HG02840 (cell line): ENCODE measurements around the gene CUX1.

ENCODE experiments used
- ATAC-seq: cut with Tn5 transposase; IDR thresholded peaks from one replicate; pipeline ENCODE4 v1.9.1; 2021; ENCODE audit warnings: mild to moderate bottlenecking, moderate library complexity, moderate number of reproducible peaks; ENCODE audit not compliant: unreplicated experiment, low FRiP score

The CUX1 gene

DNA sequence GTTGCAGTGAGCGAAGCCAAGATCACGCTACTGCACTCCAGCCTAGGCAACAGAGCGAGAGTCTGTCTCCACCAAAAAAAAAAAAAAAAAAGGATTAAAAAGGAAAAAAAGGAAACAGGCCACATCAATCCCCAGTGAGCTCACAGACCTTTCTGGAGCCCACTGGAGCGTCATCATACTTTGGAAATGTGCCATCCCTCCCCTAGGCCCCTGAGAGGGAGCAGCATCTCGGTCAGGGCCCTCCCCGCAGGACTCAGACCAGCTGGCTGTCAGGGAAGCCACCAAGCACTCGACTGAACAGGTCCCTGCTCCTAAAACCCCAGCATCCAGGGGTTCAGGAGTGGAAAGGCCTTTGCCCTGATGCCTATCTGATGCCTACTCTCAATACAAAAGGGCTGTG is 371.3 kb downstream of the CUX1 start:
- ATAC-seq, result no peak

DNA sequence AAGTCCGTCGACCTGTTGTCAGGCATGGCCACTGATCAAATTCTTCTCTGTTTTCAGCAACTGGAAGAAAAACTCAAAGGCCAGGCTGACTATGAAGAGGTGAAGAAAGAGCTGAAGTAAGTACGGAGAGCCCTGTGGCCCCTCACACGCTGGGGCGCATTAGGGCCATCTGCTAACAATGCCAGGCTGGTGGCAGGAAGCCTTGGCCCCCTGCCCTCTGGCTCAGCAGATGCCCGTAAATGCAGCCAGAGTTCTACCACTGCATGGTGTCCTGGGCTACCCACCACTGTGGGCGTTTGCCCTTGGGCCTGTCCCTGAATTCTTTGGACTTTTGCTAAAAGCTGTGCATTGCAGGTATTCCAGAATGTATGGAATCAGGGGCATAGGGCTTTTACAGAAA is 372.3 kb downstream of the CUX1 start:
- ATAC-seq, result no peak

DNA sequence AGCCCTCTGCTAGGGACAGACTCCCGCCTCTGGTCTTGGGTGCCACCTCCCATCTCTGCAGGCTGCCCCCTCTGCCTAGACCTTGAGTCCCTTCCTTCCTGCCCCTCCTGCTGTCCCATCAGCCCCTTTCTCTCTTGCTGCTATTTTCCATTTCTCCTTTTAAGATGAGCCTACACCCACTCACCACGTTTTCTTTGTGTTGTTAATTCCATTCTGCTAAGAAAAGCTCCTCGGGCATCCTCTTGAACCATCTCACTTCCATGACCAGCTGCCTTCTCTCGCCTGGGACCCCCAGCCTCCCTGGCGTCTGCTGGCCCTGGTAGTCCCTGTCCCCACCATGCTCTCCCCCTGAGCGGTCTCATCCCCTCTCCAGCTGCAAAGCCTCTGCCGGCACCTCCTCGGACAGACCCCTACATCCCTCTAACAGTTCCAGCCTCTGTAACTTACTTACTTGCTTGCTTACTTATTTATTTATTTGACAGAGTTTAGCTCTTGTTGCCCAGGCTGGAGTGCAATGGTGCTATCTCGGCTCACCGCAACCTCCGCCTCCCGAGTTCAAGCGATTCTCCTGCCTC is 373.4 kb downstream of the CUX1 start:
- no peak for ATAC-seq

DNA sequence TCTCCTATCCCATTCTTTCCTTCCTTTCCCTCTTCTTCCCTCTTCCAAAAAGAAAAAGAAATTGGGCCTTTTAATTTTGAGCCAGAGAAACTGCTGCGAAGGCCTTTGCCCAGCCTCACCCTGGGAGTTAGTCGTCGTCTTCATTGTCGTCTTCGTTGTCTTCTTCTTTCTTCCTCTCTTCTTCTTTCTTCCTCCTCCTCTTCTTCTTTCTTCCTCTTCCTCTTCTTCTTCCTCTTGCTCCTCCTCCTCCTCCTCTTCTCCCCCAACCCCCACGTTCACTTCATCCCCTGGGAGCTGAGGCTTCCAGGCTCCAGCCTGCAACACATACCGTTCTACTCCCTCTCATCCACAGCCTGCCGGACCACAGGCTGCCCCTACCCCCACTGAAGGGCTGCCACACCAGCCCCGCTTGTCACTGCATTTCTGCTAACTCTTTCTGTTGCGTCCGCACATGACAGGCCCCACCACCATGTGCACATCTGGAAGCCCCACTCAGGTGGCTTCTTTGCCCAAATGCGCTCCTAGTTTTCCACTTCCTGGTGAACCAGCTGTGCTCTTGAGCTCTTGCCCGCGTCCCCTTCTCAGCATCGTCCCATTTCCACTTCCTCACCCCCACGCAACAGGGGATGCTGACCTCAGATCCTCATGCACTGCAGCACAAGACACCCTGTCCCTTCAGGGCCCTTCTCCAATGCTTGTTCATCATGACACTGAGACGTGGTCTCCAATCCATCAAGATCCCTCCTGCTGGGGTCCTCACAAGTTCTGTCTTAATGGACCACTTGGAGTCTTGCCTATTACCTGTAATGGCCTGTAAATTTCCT is 374.3 kb downstream of the CUX1 start:
- no peak for ATAC-seq

DNA sequence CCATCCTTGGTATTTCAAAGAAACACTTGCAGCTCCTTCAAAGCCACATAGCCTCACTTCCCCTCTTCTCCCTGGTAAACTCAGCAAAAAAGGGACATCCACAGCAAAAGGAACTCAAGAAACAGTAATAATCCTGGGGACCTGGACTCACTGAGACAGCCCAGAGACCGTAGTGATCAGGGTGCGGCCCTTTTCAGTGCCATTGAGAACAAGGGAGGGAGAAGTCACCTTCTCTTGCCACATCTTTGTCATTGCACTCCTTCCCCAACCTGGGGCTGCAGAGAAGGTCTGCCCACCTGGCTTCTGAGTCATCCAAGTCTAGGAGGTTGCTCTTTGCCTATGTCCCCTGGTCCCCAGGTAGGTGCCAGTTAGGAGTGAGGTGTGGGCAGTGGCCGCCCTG is 375.4 kb downstream of the CUX1 start:
- no peak for ATAC-seq

DNA sequence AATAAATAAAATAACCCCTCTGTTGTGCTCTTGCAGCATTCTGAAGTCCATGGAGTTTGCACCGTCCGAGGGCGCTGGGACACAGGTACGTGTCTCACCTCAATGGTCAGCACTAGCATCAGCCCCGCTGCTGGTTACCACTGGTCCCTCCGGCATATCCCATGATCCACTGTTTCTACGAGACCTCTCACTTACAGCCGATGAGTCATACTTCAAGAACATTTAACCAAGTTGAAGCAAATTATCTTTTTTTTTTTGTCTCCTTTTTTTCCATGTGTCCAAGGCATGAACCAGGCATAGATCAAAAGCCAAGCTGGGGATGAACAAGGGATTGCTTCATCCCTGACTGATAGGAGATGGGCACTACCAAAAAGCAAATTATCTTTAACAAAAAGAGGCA is 376.4 kb downstream of the CUX1 start:
- no peak for ATAC-seq

DNA sequence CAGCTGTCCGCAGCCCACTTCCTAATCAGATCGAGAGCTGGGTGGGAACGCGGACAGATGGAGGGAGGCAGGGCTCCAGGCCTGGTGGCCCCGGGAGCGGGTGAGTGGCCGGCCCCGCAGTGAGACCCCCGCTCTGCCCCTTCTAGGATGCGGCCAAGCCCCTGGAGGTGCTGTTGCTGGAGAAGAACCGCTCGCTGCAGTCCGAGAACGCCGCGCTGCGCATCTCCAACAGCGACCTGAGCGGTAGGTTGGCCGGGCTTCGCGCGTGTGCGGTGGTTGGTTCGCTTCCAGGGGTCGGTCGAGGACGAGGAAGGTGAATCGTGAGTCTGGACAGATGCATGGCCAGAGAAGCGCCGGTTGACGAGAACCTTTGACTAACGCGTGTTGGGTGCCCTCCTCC is 377.9 kb downstream of the CUX1 start:
- no peak for ATAC-seq

DNA sequence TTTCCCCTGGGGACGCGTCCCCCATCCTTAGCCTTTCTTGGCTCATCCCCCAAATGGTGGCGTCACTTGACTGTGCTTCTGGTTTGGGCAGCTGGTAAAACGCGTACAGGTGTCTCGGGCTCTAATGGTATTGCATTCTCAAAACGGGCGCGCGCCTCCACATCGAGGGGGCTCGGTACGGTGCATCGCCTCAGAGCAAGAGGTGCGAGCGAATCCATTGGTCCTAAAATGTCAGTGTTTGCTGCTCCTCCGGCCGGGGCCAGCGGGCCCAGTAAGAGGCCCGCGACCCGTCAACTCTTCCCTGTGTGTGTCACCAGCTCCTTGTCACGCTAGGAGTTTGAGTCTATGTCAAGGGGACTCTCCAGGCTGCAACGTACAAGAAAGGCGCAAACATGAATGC is 378.6 kb downstream of the CUX1 start:
- ATAC-seq, result no peak

DNA sequence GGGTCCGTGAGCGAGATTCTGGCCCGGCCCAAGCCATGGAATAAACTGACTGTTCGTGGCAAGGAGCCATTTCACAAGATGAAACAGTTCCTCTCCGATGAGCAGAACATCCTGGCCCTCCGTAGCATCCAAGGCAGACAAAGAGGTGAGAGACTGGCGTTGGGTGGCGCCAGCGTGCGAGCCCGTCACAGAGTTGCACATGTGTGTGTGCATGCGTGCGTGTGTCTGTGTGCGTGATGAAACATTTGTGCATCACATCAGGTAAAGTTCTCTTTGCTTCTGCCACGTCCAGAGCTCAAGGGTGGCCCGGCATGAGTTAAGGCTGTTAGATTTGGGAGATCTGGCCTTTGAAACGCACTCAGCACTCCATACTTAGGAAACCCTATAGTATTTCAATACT is 379.7 kb downstream of the CUX1 start:
- ATAC-seq, result no peak

DNA sequence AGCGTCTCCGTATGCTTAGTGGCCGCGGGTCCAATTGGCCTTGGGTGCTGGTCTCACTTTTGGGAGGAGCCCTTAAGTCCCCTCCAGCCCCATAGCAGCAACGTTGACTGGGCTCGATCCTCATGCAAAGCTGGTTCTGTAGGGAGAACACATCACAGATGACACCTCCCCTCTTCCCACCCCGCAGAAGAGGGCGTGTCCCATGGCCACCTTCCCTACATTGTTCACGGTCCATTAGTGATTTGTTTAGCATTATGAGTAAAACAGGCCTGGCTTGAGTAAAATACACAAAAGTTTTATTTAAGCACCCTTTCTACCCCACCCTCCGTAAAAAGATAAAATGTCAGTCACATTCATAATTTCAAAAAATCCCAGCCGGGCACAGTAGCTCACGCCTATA is 380.2 kb downstream of the CUX1 start:
- no peak for ATAC-seq

DNA sequence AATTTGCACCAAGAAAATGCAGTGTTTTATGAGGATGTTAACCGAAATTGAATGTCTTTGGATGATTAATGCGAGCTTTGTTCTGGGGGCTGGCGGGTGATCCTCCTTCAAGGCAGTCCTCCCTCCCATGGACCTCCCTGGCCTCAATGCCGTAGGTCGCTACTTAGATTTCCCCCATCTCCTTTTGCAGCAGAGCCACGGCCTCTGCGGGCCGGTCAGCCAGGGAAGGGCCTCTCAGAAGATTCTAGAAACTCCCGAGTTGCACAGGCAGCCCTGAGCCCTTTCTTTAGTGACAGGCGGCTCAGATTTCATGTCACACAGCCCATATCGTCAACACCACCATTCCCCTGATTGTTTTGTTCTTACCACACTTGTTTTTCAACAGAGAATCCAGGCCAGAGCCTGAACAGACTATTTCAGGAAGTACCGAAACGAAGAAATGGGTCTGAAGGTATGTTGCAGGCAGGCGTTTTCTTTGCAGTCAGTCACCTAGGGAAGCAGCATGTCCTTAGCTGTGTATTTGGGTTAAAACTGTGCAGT is 381.1 kb downstream of the CUX1 start:
- ATAC-seq, result no peak

DNA sequence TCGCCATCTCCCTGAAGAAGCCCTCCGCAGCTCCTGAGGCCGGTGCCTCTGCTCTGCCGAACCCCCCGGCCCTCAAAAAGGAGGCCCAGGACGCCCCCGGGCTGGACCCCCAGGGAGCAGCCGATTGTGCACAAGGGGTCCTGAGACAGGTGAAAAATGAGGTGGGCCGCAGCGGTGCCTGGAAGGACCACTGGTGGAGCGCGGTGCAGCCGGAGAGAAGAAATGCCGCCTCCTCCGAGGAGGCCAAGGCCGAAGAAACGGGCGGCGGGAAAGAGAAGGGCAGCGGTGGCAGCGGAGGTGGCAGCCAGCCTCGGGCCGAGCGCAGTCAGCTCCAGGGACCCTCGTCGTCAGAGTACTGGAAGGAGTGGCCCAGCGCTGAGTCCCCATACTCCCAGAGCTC is 384.1 kb downstream of the CUX1 start:
- ATAC-seq, result no peak

DNA sequence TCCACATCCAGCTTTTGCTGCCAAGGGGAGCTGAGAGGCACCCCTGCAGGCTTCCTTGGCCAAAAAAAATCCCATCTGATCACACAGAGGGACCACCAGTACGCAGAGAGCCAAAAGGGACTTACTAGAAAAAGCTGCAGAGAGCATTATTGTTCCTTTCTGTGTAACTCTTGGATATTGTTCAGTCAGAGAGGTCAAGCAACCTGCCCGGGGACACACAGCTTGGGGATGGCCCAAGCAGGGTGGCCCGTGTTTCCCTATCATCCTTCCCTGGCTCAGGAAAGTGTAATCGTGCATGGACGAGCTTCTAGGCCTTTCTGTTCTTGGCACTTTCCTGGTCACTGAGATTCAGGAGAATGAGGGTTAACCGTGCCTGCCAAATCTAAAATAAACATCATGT is 385.1 kb downstream of the CUX1 start:
- no peak for ATAC-seq

DNA sequence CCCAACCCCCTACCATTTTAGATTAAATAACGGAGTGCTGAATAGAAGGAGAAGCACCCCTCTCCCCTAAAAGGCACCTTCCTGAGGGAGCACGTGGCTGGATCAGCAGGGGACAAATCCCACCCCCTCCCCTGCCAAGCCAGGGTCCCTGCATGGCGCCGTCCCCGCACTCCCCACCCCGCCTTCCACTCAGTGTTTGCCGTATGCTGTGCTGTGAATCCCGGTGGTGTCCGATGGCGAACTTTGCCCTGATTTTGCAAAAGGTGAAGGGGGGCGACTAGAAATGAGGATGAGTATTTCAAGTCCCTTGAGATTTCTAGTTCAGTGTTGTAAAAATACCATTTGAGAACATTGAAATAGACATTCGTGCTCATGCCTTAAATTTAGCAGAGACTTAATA is 385.8 kb downstream of the CUX1 start:
- no peak for ATAC-seq

DNA sequence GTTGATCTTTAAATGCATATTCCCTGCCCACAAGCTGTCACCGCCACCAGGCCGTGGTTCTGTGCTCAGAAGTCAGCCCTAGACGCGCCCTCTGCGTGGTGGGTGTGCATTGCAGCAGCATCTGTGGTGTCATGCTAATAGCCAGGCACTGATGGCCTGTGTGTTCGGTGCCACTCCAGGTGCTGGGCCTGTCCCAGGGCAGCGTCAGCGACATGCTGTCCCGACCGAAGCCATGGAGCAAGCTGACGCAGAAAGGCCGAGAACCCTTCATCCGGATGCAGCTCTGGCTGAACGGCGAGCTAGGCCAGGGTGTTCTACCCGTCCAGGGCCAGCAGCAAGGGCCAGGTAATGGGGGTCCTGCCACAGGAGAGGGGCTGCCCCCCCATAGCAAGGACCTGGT is 386.8 kb downstream of the CUX1 start:
- no peak for ATAC-seq

DNA sequence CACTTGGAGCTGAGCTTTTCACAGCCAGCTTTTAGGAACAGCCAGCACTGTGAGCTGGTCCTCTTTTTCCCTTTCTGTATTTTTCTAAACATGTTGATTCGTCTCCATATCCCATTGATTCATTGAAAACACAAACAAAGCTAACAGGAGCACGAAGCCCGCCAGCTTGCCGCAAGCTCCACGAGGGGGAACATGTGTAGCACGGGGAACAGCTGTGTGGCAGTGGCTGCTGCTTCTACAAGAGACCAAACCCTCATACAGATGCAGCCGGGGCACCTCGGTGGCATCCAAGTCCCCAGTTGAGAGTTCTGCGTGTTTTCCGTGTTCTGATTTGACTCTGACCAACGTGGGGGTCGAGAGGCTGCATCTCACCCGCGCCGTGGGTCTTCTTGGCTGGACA is 388.5 kb downstream of the CUX1 start:
- no peak for ATAC-seq

DNA sequence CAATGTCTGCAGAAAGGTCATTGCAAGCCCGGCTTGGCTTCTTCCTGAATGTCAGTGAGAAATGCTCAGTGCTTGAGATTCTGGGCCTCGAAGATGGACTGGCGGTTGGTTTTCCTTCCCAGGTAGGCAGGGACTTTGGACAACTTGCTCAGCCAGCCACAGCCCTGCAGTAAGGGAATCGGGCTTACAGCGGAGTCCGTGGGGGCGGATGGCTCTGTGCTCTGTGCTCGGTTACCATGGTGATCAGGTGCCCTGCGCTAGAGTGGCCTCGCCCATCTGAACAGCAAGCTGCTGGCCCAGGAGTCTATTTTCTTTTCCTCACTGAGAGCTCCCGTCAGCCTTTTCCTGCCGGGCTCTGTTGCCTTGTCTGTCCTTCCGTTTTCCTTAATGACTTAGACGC is 391.4 kb downstream of the CUX1 start:
- no peak for ATAC-seq

DNA sequence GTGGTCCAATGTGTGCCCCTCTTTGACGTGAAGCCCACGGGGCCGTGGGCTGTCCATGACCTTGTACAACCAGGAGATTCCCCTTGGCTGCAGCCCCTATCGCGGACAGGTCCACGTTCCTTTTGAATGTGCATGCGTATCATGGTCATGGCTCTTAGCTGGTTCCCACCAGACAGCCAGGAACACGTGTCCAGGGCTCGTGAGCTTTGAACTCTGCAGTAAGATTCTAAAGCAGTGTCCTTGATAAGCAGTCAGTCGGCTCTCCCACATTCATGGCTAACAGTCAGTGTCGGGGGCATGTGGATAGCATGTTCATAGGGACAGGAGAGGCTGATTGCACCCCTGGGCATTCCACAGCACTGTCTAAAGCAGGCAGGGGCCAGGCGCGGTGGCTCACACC is 393.4 kb downstream of the CUX1 start:
- ATAC-seq, result no peak

DNA sequence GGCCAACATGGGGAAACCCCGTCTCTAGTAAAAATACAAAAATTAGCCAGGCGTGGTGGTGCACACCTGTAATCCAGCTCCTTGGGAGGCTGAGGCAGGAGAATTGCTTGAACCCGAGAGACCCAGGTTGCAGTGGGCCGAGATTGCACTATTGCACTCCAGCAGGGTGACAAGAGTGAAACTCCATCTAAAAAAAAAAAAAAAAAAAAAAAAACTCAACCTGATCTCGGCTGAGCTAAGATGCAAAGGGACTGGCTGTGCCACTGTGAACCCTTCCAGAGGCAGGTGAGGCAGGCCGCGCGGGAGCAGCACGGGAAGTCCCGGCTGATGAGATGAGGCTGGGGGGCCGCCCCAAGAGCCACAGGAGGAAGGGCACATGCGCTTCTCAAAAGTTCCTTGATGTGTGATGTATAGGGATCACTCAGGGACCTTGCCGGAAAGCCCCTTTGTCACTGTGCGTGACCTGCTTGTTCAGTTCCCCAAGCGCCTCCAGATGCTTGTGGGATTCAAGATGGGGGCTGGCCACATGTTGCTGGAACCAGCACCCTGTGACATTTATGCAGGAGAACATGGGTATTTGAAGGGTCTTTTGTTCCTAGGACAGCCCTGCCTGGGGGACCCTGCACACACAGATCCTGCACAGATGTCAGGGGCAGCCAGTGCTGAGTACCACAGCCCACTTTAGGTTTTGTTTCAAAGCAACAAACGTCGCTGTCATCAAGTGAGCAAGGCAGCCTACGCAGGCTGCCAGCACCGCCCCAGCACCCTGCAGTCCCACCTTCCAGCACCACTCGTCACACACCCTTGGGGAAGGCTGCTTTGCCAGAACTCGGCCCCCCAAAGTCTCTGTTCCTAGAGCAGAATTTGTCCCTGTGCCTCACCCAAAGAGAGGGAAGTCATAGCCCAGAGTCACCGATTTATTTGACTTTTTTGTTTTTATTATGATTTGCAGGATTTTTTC is 394.4 kb downstream of the CUX1 start:
- ATAC-seq, result no peak

DNA sequence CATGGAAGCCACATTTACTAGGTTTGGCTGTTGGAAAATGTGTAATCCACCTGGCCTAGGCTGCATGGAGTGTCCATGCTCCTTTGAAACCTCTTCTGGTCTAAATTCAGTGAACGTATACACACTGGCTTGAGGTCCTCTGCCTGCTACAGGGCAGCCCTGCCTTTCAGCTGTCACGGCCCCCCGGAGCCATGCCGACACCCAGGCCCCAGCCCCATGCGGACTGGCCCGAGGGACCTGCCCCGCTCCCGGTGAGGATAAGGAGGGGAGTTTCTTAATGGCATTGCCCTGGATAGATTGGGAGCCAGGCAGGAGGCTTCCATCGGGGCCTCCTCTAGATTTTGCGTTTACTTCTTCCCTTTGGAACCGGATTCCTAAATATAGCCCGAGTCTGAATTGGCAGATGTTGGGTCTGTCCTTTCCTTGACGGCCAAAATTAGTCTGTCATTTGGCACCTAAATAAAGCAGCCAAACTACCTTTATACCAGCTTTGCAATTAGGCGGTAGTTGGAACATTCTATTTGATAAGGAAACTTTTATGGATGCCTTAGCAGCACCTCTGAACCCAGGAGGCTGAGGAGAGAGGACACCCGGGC is 397.1 kb downstream of the CUX1 start:
- no peak for ATAC-seq

DNA sequence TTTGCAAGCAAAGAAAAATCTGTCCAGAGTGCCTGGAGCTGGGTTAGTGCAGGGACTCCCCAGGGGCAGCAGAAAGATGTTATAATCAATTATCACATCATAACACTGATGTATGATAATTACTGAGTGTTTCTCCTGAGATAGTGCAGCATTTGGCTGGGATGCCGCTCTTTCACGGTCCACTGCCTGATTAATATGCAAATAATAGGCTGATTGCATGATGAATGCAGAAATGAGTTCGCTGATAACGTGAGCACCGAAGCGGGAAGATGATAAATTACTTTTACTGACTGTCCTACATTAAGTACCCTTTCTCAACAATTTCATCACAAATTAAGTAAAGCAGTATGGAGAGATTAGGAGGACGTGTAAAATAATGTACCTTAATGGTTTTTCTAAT is 397.8 kb downstream of the CUX1 start:
- no peak for ATAC-seq
